ENCODE data around the gene VPS8.

GRCh38 chr3:184850201-184850600, 38.2 kb downstream of the VPS8 start:
- TF ChIP-seq CHD2 (IDR thresholded peaks at IDR 0.05; ENCODE audit: low read length, partially characterized antibody), result no peak
- no peak for TF ChIP-seq ESRRA (IDR thresholded peaks at IDR 0.05; ENCODE audit: borderline replicate concordance, low read length)
- no peak for TF ChIP-seq CTCF (IDR thresholded peaks at IDR 0.05)
- TF ChIP-seq SMC3 (IDR thresholded peaks at IDR 0.05), result no peak
- no peak for TF ChIP-seq EP300 (IDR thresholded peaks at IDR 0.05)

Data from A549 (cell line).